ENCODE data around the gene MMP11. TPM values are rescaled to one million over a fixed set of nuclear protein-coding genes. Genes with fewer than 3 reads are reported as not detected.

MMP11 gene
- total and polyA plus RNA-seq, 2 experiments from 2014 or later, result 5.3 to 17.4 TPM

DNA sequence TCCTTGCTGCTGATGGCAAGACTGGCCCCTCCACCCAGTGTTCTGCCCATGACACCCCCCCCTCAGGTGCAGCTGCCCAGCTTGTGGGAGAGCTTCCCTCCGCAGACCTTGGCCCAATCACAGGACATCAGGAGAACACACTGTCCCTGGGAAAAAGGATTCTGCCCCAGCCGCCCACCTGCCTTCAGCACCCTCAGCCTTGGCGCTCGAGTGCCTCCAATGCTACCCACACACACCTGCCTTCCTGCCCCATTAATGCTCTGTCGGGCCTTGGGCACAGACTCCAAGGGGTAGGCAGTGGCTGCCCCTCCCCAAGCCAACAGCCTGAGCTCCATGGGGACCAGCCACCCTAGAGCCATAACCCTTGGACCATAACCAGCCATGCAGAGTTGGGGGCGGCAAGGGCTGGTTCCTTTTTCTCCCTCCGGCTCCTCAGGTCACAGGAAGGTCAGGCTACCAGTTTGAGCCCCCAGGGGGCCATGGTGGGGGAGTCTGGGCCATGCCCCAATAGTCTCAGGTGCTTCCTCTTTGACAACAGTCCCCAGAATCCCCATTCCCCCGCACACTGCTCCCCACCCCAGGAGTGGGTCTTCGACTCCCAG is 20.5 kb upstream of the MMP11 start:
- H3K4me2 ChIP-seq, result peak overlapping the region; percentile 83
- peak overlapping the region; percentile 91 for H3K4me3 ChIP-seq
- no peak for ATAC-seq

More for the DNA sequence above, 20.5 kb upstream of the MMP11 start:
- H3K4me1 ChIP-seq (ENCODE audit: insufficient read depth), result peaks cover 18% of the 10 kb centered on the region
- TF ChIP-seq NANOG (IDR thresholded peaks at IDR 0.05; ENCODE audit: borderline replicate concordance), result no peak
- TF ChIP-seq STAT1 (IDR thresholded peaks at IDR 0.05; ENCODE audit: unreplicated experiment), result no peak
- TF ChIP-seq EZH2phosphoT487 (IDR thresholded peaks at IDR 0.05; ENCODE audit: unreplicated experiment), result no peak
- TF ChIP-seq, protein P1, sequence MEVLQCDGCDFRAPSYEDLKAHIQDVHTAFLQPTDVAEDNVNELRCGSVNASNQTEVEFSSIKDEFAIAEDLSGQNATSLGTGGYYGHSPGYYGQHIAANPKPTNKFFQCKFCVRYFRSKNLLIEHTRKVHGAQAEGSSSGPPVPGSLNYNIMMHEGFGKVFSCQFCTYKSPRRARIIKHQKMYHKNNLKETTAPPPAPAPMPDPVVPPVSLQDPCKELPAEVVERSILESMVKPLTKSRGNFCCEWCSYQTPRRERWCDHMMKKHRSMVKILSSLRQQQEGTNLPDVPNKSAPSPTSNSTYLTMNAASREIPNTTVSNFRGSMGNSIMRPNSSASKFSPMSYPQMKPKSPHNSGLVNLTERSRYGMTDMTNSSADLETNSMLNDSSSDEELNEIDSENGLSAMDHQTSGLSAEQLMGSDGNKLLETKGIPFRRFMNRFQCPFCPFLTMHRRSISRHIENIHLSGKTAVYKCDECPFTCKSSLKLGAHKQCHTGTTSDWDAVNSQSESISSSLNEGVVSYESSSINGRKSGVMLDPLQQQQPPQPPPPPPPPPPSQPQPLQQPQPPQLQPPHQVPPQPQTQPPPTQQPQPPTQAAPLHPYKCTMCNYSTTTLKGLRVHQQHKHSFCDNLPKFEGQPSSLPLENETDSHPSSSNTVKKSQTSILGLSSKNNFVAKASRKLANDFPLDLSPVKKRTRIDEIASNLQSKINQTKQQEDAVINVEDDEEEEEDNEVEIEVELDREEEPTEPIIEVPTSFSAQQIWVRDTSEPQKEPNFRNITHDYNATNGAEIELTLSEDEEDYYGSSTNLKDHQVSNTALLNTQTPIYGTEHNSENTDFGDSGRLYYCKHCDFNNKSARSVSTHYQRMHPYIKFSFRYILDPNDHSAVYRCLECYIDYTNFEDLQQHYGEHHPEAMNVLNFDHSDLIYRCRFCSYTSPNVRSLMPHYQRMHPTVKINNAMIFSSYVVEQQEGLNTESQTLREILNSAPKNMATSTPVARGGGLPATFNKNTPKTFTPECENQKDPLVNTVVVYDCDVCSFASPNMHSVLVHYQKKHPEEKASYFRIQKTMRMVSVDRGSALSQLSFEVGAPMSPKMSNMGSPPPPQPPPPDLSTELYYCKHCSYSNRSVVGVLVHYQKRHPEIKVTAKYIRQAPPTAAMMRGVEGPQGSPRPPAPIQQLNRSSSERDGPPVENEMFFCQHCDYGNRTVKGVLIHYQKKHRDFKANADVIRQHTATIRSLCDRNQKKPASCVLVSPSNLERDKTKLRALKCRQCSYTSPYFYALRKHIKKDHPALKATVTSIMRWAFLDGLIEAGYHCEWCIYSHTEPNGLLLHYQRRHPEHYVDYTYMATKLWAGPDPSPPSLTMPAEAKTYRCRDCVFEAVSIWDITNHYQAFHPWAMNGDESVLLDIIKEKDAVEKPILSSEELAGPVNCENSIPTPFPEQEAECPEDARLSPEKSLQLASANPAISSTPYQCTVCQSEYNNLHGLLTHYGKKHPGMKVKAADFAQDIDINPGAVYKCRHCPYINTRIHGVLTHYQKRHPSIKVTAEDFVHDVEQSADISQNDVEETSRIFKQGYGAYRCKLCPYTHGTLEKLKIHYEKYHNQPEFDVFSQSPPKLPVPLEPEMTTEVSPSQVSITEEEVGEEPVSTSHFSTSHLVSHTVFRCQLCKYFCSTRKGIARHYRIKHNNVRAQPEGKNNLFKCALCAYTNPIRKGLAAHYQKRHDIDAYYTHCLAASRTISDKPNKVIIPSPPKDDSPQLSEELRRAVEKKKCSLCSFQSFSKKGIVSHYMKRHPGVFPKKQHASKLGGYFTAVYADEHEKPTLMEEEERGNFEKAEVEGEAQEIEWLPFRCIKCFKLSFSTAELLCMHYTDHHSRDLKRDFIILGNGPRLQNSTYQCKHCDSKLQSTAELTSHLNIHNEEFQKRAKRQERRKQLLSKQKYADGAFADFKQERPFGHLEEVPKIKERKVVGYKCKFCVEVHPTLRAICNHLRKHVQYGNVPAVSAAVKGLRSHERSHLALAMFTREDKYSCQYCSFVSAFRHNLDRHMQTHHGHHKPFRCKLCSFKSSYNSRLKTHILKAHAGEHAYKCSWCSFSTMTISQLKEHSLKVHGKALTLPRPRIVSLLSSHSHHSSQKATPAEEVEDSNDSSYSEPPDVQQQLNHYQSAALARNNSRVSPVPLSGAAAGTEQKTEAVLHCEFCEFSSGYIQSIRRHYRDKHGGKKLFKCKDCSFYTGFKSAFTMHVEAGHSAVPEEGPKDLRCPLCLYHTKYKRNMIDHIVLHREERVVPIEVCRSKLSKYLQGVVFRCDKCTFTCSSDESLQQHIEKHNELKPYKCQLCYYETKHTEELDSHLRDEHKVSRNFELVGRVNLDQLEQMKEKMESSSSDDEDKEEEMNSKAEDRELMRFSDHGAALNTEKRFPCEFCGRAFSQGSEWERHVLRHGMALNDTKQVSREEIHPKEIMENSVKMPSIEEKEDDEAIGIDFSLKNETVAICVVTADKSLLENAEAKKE (CRISPR knock-in tag; IDR thresholded peaks at IDR 0.05), result no peak
- TF ChIP-seq, protein P2, sequence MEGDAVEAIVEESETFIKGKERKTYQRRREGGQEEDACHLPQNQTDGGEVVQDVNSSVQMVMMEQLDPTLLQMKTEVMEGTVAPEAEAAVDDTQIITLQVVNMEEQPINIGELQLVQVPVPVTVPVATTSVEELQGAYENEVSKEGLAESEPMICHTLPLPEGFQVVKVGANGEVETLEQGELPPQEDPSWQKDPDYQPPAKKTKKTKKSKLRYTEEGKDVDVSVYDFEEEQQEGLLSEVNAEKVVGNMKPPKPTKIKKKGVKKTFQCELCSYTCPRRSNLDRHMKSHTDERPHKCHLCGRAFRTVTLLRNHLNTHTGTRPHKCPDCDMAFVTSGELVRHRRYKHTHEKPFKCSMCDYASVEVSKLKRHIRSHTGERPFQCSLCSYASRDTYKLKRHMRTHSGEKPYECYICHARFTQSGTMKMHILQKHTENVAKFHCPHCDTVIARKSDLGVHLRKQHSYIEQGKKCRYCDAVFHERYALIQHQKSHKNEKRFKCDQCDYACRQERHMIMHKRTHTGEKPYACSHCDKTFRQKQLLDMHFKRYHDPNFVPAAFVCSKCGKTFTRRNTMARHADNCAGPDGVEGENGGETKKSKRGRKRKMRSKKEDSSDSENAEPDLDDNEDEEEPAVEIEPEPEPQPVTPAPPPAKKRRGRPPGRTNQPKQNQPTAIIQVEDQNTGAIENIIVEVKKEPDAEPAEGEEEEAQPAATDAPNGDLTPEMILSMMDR (conservative IDR thresholded peaks at IDR 0.05; ENCODE audit: low read depth in 2 of 2), result no peak
- TF ChIP-seq, protein P3, sequence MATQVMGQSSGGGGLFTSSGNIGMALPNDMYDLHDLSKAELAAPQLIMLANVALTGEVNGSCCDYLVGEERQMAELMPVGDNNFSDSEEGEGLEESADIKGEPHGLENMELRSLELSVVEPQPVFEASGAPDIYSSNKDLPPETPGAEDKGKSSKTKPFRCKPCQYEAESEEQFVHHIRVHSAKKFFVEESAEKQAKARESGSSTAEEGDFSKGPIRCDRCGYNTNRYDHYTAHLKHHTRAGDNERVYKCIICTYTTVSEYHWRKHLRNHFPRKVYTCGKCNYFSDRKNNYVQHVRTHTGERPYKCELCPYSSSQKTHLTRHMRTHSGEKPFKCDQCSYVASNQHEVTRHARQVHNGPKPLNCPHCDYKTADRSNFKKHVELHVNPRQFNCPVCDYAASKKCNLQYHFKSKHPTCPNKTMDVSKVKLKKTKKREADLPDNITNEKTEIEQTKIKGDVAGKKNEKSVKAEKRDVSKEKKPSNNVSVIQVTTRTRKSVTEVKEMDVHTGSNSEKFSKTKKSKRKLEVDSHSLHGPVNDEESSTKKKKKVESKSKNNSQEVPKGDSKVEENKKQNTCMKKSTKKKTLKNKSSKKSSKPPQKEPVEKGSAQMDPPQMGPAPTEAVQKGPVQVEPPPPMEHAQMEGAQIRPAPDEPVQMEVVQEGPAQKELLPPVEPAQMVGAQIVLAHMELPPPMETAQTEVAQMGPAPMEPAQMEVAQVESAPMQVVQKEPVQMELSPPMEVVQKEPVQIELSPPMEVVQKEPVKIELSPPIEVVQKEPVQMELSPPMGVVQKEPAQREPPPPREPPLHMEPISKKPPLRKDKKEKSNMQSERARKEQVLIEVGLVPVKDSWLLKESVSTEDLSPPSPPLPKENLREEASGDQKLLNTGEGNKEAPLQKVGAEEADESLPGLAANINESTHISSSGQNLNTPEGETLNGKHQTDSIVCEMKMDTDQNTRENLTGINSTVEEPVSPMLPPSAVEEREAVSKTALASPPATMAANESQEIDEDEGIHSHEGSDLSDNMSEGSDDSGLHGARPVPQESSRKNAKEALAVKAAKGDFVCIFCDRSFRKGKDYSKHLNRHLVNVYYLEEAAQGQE (IDR thresholded peaks at IDR 0.05; ENCODE audit: unreplicated experiment), result no peak
- no peak for TF ChIP-seq ZNF331 (CRISPR knock-in tag; IDR thresholded peaks at IDR 0.05; ENCODE audit: low read depth)
- no peak for TF ChIP-seq EZH2 (IDR thresholded peaks at IDR 0.05; ENCODE audit: low read depth, unreplicated experiment)
- TF ChIP-seq JUNB (IDR thresholded peaks at IDR 0.05; ENCODE audit: unreplicated experiment), result no peak
- no peak for TF ChIP-seq ZNF114 (CRISPR knock-in tag; IDR thresholded peaks at IDR 0.05)
- TF ChIP-seq CREB1 (CRISPR knock-in tag; IDR thresholded peaks at IDR 0.05; ENCODE audit: low read depth), result no peak
- TF ChIP-seq, protein P4, sequence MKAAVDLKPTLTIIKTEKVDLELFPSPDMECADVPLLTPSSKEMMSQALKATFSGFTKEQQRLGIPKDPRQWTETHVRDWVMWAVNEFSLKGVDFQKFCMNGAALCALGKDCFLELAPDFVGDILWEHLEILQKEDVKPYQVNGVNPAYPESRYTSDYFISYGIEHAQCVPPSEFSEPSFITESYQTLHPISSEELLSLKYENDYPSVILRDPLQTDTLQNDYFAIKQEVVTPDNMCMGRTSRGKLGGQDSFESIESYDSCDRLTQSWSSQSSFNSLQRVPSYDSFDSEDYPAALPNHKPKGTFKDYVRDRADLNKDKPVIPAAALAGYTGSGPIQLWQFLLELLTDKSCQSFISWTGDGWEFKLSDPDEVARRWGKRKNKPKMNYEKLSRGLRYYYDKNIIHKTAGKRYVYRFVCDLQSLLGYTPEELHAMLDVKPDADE (IDR thresholded peaks at IDR 0.05), result no peak
- no peaks in the 10 kb centered on the region for H3K9me2 ChIP-seq (ENCODE audit: insufficient read depth)
- Mint-ChIP-seq H3K4me1 (peaks cover 34% of the 10 kb centered on the region), H3K36me3 (ENCODE audit: low read depth) (no peaks in the 10 kb centered on the region), H3K9me3 (no peaks in the 10 kb centered on the region), H3K27me3 (ENCODE audit: insufficient read depth, low read depth, poor library complexity) (peaks cover 15% of the 10 kb centered on the region), H3K4me3 (peak overlapping the region; percentile 82), H3K27ac (peak overlapping the region; percentile 86; the same call in 1 of the 2 replicates)
- no peaks in the 10 kb centered on the region; the same call in 1 of the 2 replicates for H3K79me2 ChIP-seq (replicated peaks; ENCODE audit: insufficient read depth)
- no peaks in the 10 kb centered on the region for H3K36me3 ChIP-seq (ENCODE audit: insufficient read depth)
- no peak overlapping the region for H2AFZ ChIP-seq
- no peak overlapping the region; the same call in 1 of the 2 replicates for H3K27ac ChIP-seq (ENCODE audit: low read depth)
- H4K20me1 ChIP-seq (replicated peaks; ENCODE audit: insufficient read depth), result no peaks in the 10 kb centered on the region
- H3K27me3 ChIP-seq (ENCODE audit: insufficient read depth), result no peaks in the 10 kb centered on the region
- 0 out of 2 replicates have a peak, but pooled peaks cover 5% of the 10 kb centered on the region for H3F3A ChIP-seq (replicated peaks; ENCODE audit: low read depth)
- DNase-seq (ENCODE audit: low spot score), result no peak
